HS-27A (cell line): ENCODE results near the gene ZIC1.

ENCODE experiments used
- DNase-seq: peaks from one replicate; pipeline ENCODE4 v3.0.0-alpha.2; 2012; ENCODE audit warnings: low read depth, missing footprints

ZIC1 gene

GRCh38 chr3:147380387-147380951, 28.7 kb upstream of the ZIC1 start:
- no peak for DNase-seq

GRCh38 chr3:147380977-147381376, 28.2 kb upstream of the ZIC1 start:
- no peak for DNase-seq

- DNase-seq = no peak
Observed at GRCh38 chr3:147381596-147381995, 27.6 kb upstream of the ZIC1 start.

GRCh38 chr3:147383617-147384016, 25.5 kb upstream of the ZIC1 start:
- no peak for DNase-seq

GRCh38 chr3:147384210-147385058, 24.7 kb upstream of the ZIC1 start:
- no peak for DNase-seq

- DNase-seq = no peak
Observed at GRCh38 chr3:147385059-147386012, 23.8 kb upstream of the ZIC1 start.

GRCh38 chr3:147387291-147387884, 21.8 kb upstream of the ZIC1 start:
- DNase-seq = no peak

- no peak for DNase-seq
Observed at GRCh38 chr3:147387885-147388699, 21.1 kb upstream of the ZIC1 start.

GRCh38 chr3:147388700-147389580, 20.2 kb upstream of the ZIC1 start:
- DNase-seq = no peak

GRCh38 chr3:147389717-147390116, 19.4 kb upstream of the ZIC1 start:
- no peak for DNase-seq

- no peak for DNase-seq
Observed at GRCh38 chr3:147390589-147391569, 18.3 kb upstream of the ZIC1 start.

GRCh38 chr3:147391781-147392624, 17.2 kb upstream of the ZIC1 start:
- DNase-seq = no peak

GRCh38 chr3:147392625-147392946, 16.6 kb upstream of the ZIC1 start:
- DNase-seq = no peak

- no peak for DNase-seq
Observed at GRCh38 chr3:147393261-147393942, 15.8 kb upstream of the ZIC1 start.

GRCh38 chr3:147393943-147394883, 15.0 kb upstream of the ZIC1 start:
- DNase-seq = no peak

- DNase-seq = no peak
Observed at GRCh38 chr3:147394884-147395225, 14.3 kb upstream of the ZIC1 start.
